Immature natural killer cell (primary cell): ENCODE data around the gene TRIP6. TPM values are rescaled to one million over a fixed set of nuclear protein-coding genes. Genes with fewer than 3 reads are reported as not detected.
"Not testable (repeated sequence)": the region's sequence is repeated elsewhere in the genome, so short reads cannot be mapped to it uniquely, and the experiment has no call there.

ENCODE experiments used
- DNase-seq, 3 donors: peaks; one replicate each; pipeline ENCODE4 v3.0.0; 2022; ENCODE audit warnings: mixed read lengths in 1 of 3
- H3K27ac Mint-ChIP-seq, 6 donors: one replicate each; pipeline ENCODE4 v1.8.0; 2020; ENCODE audit warnings: mixed read lengths in 6 of 6, mild to moderate bottlenecking in 5 of 6, inconsistent platforms in 4 of 6, moderate library complexity in 3 of 6
- H3K27me3 Mint-ChIP-seq, 3 donors: one replicate each; pipeline ENCODE4 v1.8.0; 2020 to 2021; ENCODE audit warnings: low read depth in 3 of 3, mild to moderate bottlenecking in 3 of 3, mixed read lengths in 3 of 3, moderate library complexity in 3 of 3, inconsistent platforms in 1 of 3
- H3K36me3 Mint-ChIP-seq, 3 donors: one replicate each; pipeline ENCODE4 v1.8.0; 2020; ENCODE audit warnings: mixed read lengths in 3 of 3, inconsistent platforms in 2 of 3, mild to moderate bottlenecking in 2 of 3
- H3K4me1 Mint-ChIP-seq, 2 donors: one replicate each; pipeline ENCODE4 v1.8.0; 2020; ENCODE audit warnings: inconsistent platforms in 2 of 2, mild to moderate bottlenecking in 2 of 2, mixed read lengths in 2 of 2, moderate library complexity in 1 of 2
- H3K4me3 Mint-ChIP-seq, 5 donors: one replicate each; pipeline ENCODE4 v1.8.0; 2020; ENCODE audit warnings: mild to moderate bottlenecking in 5 of 5, mixed read lengths in 5 of 5, inconsistent platforms in 3 of 5, moderate library complexity in 3 of 5
- H3K9me3 Mint-ChIP-seq, 6 donors: one replicate each; pipeline ENCODE4 v1.8.0; 2020; ENCODE audit warnings: mild to moderate bottlenecking in 6 of 6, mixed read lengths in 6 of 6, inconsistent platforms in 4 of 6, moderate library complexity in 3 of 6
- polyA plus RNA-seq, 3 donors: library from polyadenylated mRNA; unstranded; fragments of 300-500 nt; fragmentation: Illumina TruSeq; gene quantifications; one replicate each; pipeline ENCODE4 v1.2.3, GENCODE V29; 2021

Gene TRIP6
- polyA plus RNA-seq, 3 donors from 2014 or later: 0.11 TPM; not detected in 2

GRCh38 chr7:100901921-100902332 is 34.7 kb downstream of the TRIP6 start:
- Mint-ChIP-seq H3K27me3 (peaks cover 4 to 25% (median 5%) of the 10 kb centered on the region in 3 donors), H3K4me1 (peaks cover 5 to 10% of the 10 kb centered on the region in 2 donors), H3K4me3 (no peak overlapping the region), H3K9me3 (peaks cover 0 to 3% (median 0%) of the 10 kb centered on the region in 6 donors), H3K36me3 (peaks cover 0 to 4% (median 0%) of the 10 kb centered on the region in 3 donors), H3K27ac (no peak overlapping the region)
- DNase-seq: no peak

GRCh38 chr7:100902638-100903037 is 35.5 kb downstream of the TRIP6 start:
- peaks cover 2 to 25% (median 5%) of the 10 kb centered on the region in 3 donors for H3K27me3 Mint-ChIP-seq

GRCh38 chr7:100908512-100908911 is 41.3 kb downstream of the TRIP6 start:
- DNase-seq: no peak
- Mint-ChIP-seq H3K27ac (no peak overlapping the region), H3K27me3 (peaks cover 4 to 9% (median 4%) of the 10 kb centered on the region in 3 donors), H3K36me3 (no peaks in the 10 kb centered on the region), H3K4me1 (no peaks in the 10 kb centered on the region), H3K9me3 (no peaks in the 10 kb centered on the region), H3K4me3 (no peak overlapping the region)

More at GRCh38 chr7:100902638-100903037, 35.5 kb downstream of the TRIP6 start:
- peaks cover 0 to 4% (median 0%) of the 10 kb centered on the region in 3 donors for H3K36me3 Mint-ChIP-seq
- DNase-seq: no peak
- no peak overlapping the region for H3K4me3 Mint-ChIP-seq
- peaks cover 0 to 3% (median 0%) of the 10 kb centered on the region in 6 donors for H3K9me3 Mint-ChIP-seq
- no peak overlapping the region for H3K27ac Mint-ChIP-seq
- peaks cover 2 to 6% of the 10 kb centered on the region in 2 donors for H3K4me1 Mint-ChIP-seq

GRCh38 chr7:100910443-100910842 is 43.3 kb downstream of the TRIP6 start:
- not testable (repeated sequence) for H3K4me1 Mint-ChIP-seq, DNase-seq, H3K4me3 Mint-ChIP-seq, H3K36me3 Mint-ChIP-seq, H3K9me3 Mint-ChIP-seq, H3K27ac Mint-ChIP-seq, H3K27me3 Mint-ChIP-seq

- Mint-ChIP-seq H3K27ac (no peak overlapping the region), H3K4me3 (no peak overlapping the region), H3K4me1 (no peaks in the 10 kb centered on the region), H3K9me3 (no peaks in the 10 kb centered on the region), H3K27me3 (peaks cover 4 to 6% (median 4%) of the 10 kb centered on the region in 3 donors), H3K36me3 (no peaks in the 10 kb centered on the region)
- no peak for DNase-seq
Observed at GRCh38 chr7:100911484-100911883, 44.3 kb downstream of the TRIP6 start.

GRCh38 chr7:100914208-100914878 is 47.2 kb downstream of the TRIP6 start:
- peaks cover 0 to 9% (median 4%) of the 10 kb centered on the region in 3 donors for H3K27me3 Mint-ChIP-seq
- H3K9me3 Mint-ChIP-seq: no peaks in the 10 kb centered on the region
- H3K27ac Mint-ChIP-seq: no peak overlapping the region

GRCh38 chr7:100914879-100915447 is 47.8 kb downstream of the TRIP6 start:
- no peak overlapping the region for H3K27ac Mint-ChIP-seq

More at GRCh38 chr7:100914208-100914878, 47.2 kb downstream of the TRIP6 start:
- Mint-ChIP-seq H3K4me3 (no peak overlapping the region), H3K36me3 (no peaks in the 10 kb centered on the region), H3K4me1 (no peaks in the 10 kb centered on the region)
- DNase-seq: no peak

GRCh38 chr7:100919335-100919734 is 52.1 kb downstream of the TRIP6 start:
- H3K36me3 Mint-ChIP-seq: not testable (repeated sequence)

More at GRCh38 chr7:100914879-100915447, 47.8 kb downstream of the TRIP6 start:
- no peaks in the 10 kb centered on the region for H3K9me3 Mint-ChIP-seq
- no peak for DNase-seq
- H3K4me3 Mint-ChIP-seq: no peak overlapping the region
- H3K27me3 Mint-ChIP-seq: peaks cover 0 to 9% (median 4%) of the 10 kb centered on the region in 3 donors
- no peaks in the 10 kb centered on the region for H3K36me3 Mint-ChIP-seq
- H3K4me1 Mint-ChIP-seq: no peaks in the 10 kb centered on the region

GRCh38 chr7:100919779-100920437 is 52.7 kb downstream of the TRIP6 start:
- H3K27ac Mint-ChIP-seq, H3K4me3 Mint-ChIP-seq, DNase-seq, H3K9me3 Mint-ChIP-seq, H3K4me1 Mint-ChIP-seq, H3K36me3 Mint-ChIP-seq: not testable (repeated sequence)
- H3K27me3 Mint-ChIP-seq: peaks cover 5 to 17% (median 10%) of the 10 kb centered on the region in 3 donors

More at GRCh38 chr7:100919335-100919734, 52.1 kb downstream of the TRIP6 start:
- peaks cover 5 to 14% (median 10%) of the 10 kb centered on the region in 3 donors for H3K27me3 Mint-ChIP-seq
- not testable (repeated sequence) for DNase-seq, H3K27ac Mint-ChIP-seq, H3K9me3 Mint-ChIP-seq, H3K4me3 Mint-ChIP-seq, H3K4me1 Mint-ChIP-seq

GRCh38 chr7:100921039-100921438 is 53.9 kb downstream of the TRIP6 start:
- H3K4me1 Mint-ChIP-seq: no peaks in the 10 kb centered on the region
- H3K27ac Mint-ChIP-seq: no peak overlapping the region
- no peaks in the 10 kb centered on the region for H3K9me3 Mint-ChIP-seq
- peaks cover 5 to 17% (median 10%) of the 10 kb centered on the region in 3 donors for H3K27me3 Mint-ChIP-seq
- no peak for DNase-seq
- no peaks in the 10 kb centered on the region for H3K36me3 Mint-ChIP-seq
- H3K4me3 Mint-ChIP-seq: no peak overlapping the region

Other genes starting within 250 kb of the TRIP6 start
- 1 to 10 TPM in 2 of 3 donors, under 1 TPM in 1; 0.85 to 1.8 (median 1.1) TPM for gene TFR2, start 225.8 kb upstream of the TRIP6 start, polyA plus RNA-seq
- gene ACTL6B, start 210.9 kb upstream of the TRIP6 start, polyA plus RNA-seq: not detected
- gene GNB2, start 193.6 kb upstream of the TRIP6 start, polyA plus RNA-seq: 10 to 100 TPM; 61.4 to 71.8 (median 64.8) TPM
- gene GIGYF1, start 173.1 kb upstream of the TRIP6 start, polyA plus RNA-seq: 1 to 10 TPM in 1 of 3 donors, under 1 TPM in 2; 0.03 to 2.0 (median 0.47) TPM
- 10 to 100 TPM; 65.1 to 70.3 (median 67.0) TPM for gene POP7, start 161.3 kb upstream of the TRIP6 start, polyA plus RNA-seq
- gene EPO, start 146.9 kb upstream of the TRIP6 start, polyA plus RNA-seq: not detected
- gene ZAN, start 133.8 kb upstream of the TRIP6 start, polyA plus RNA-seq: not detected
- gene EPHB4, start 39.9 kb upstream of the TRIP6 start, polyA plus RNA-seq: under 1 TPM in 1 of 3 donors, not detected in 2; 0.37 TPM
- gene SLC12A9, start 14.7 kb upstream of the TRIP6 start, polyA plus RNA-seq: 1 to 10 TPM; 3.2 to 5.9 (median 4.7) TPM
- gene SRRT, start 7.7 kb downstream of the TRIP6 start, polyA plus RNA-seq: 10 to 100 TPM; 24.9 to 73.4 (median 33.2) TPM
- 1 to 10 TPM in 1 of 3 donors, under 1 TPM in 1, not detected in 1; 0.59 to 1.1 TPM for gene UFSP1, start 22.3 kb downstream of the TRIP6 start, polyA plus RNA-seq
- gene ACHE, start 28.5 kb downstream of the TRIP6 start, polyA plus RNA-seq: not detected
- gene MUC3A, start 82.1 kb downstream of the TRIP6 start, polyA plus RNA-seq: not detected
- under 1 TPM in 1 of 3 donors, not detected in 2; 0.96 TPM for gene MUC12, start 102.2 kb downstream of the TRIP6 start, polyA plus RNA-seq
- not detected for gene MUC17, start 152.7 kb downstream of the TRIP6 start, polyA plus RNA-seq
- gene TRIM56, start 218.1 kb downstream of the TRIP6 start, polyA plus RNA-seq: 10 to 100 TPM in 1 of 3 donors, 1 to 10 TPM in 2; 1.5 to 20.6 (median 2.7) TPM